ACC112 (cell line): Measurements from ENCODE around the gene COL18A1.

ENCODE experiments used
- H2AFZ ChIP-seq: fragments of 200-600 bp; sonication (generic); one replicate; pipeline ENCODE4 v1.6.0; 2017; ENCODE audit warnings: antibody characterized with exemption, low read length; ENCODE audit not compliant: unreplicated experiment
- H3K27ac ChIP-seq: fragments of 200-600 bp; sonication (generic); 2 replicates; pipeline ENCODE4 v1.5.1; 2014; ENCODE audit warnings: low read depth, mild to moderate bottlenecking, antibody characterized with exemption, low read length, moderate library complexity
- H3K27me3 ChIP-seq: fragments of 200-600 bp; sonication (generic); 2 replicates; pipeline ENCODE4 v1.6.1; 2014; ENCODE audit warnings: mild to moderate bottlenecking, antibody characterized with exemption, low read length, moderate library complexity, mixed read lengths; ENCODE audit not compliant: insufficient read depth
- H3K36me3 ChIP-seq: fragments of 200-600 bp; sonication (generic); 2 replicates; pipeline ENCODE4 v1.6.1; 2016; ENCODE audit warnings: mild to moderate bottlenecking, antibody characterized with exemption, low read length, moderate library complexity, mixed read lengths; ENCODE audit not compliant: insufficient read depth
- H3K4me1 ChIP-seq: fragments of 200-600 bp; sonication (generic); one replicate; pipeline ENCODE4 v1.6.1; 2016; ENCODE audit warnings: low read length, mixed read lengths; ENCODE audit not compliant: insufficient read depth, unreplicated experiment, control insufficient read depth
- H3K4me3 ChIP-seq: fragments of 200-600 bp; sonication (generic); 2 replicates; pipeline ENCODE4 v1.5.1; 2014; ENCODE audit warnings: mild to moderate bottlenecking, low read depth, low read length
- H3K79me2 ChIP-seq: fragments of 200-600 bp; sonication (generic); one replicate; pipeline ENCODE4 v1.6.0; 2016; ENCODE audit warnings: low read length; ENCODE audit not compliant: control insufficient read depth, unreplicated experiment, insufficient read depth

The COL18A1 gene

DNA sequence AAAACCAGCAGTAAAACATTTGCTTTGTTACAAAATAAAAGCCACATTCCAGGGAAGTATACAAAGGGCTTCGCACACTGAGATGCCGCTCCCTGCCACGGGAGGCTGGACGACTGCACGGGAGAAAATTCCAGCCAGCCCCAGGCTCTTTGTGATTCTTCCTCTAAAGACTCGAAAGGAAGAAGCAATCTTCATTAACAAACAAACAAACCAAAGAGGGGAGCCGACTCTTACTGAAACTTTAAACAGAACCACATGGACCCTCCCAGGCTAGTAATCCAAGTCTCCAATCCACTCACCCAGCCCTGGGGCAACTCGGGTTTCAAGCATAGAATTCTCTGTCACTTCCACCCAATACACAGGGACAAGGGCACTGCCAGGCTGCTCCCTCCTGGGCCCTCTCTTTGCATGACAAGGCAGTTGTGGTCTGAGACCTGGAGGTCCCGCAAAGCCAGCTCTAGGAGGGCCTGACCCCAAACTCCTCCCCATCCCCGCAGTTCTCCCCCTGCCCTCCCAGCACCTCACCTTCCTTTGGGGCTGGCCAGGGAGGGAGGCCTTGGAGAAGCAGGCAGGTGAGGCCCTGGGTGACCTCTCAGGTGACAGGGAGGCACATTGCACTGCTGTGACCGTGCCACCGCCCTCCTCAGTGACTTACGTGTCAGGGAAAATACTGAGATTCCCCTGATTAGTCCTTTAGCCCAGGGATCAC is 26.6 kb upstream of the COL18A1 start:
- Histone ChIP-seq H3K27me3 (0 out of 2 replicates have a peak, but pooled peaks cover 3% of the 10 kb centered on the region), H2AFZ (no peak overlapping the region)

DNA sequence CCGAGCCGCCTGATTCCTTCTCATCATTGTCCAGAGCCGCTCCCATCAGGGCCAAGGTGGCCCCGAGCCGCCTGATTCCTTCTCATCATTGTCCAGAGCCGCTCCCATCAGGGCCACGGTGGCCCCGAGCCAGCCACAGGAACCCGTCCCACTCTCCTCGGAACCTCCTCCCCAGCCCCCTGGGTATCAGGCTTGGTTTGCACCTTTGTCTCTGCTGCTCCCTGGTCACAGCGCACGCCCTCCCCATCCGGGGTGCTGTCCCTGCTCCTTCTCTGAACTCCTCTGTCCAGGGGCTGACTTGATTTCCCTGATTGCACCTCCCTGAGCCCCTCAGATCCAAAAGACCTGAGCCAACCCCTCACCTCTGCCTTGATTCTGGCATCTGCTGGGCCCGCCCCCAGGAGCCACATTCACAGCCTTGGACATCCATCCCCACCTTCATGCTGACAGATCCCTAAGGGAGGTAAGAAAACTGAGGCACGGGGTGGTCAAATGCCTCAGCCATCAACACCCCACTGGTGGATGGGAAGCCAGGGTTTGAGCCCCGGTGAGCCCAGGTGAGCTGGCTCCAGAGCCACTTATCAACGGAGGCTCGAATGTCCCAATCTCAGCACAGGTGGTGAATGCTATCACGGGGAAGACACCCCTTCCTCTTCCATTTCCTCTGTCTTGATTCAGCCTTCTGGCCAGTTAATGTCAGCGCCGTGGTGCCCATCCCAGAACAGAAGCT is 25.6 kb upstream of the COL18A1 start:
- H3K4me1 ChIP-seq: no peaks in the 10 kb centered on the region
- 0 out of 2 replicates have a peak, but pooled peaks cover 3% of the 10 kb centered on the region for H3K27me3 ChIP-seq

More for the DNA sequence above, 26.6 kb upstream of the COL18A1 start:
- H3K79me2 ChIP-seq: no peaks in the 10 kb centered on the region
- no peak overlapping the region for H3K4me3 ChIP-seq
- H3K4me1 ChIP-seq: no peaks in the 10 kb centered on the region
- no peaks in the 10 kb centered on the region for H3K36me3 ChIP-seq
- no peak overlapping the region for H3K27ac ChIP-seq

DNA sequence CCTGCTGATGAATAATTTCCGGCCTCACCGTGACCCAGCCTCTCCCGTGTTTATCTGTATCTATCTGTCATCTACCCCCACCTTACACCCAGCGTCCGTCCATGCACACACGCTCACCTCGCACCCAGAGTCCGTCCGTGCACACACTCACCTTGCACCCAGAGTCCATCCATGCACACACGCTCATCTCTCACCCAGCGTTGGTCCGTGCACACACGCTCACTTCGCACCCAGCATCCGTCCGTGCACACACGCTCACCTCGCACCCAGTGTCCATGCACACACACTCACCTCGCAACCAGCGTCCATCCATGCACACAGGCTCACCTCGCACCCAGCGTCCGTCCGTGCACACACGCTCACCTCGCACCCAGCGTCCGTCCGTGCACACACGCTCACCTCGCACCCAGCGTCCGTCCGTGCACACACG is 25.0 kb upstream of the COL18A1 start:
- H3K36me3 ChIP-seq: no peaks in the 10 kb centered on the region
- H3K4me3 ChIP-seq: no peak overlapping the region
- no peak overlapping the region for H3K27ac ChIP-seq
- H2AFZ ChIP-seq: no peak overlapping the region
- no peaks in the 10 kb centered on the region for H3K79me2 ChIP-seq
- 0 out of 2 replicates have a peak, but pooled peaks cover 3% of the 10 kb centered on the region for H3K27me3 ChIP-seq
- no peaks in the 10 kb centered on the region for H3K4me1 ChIP-seq

More for the DNA sequence above, 25.6 kb upstream of the COL18A1 start:
- H2AFZ ChIP-seq: no peak overlapping the region
- H3K36me3 ChIP-seq: no peaks in the 10 kb centered on the region
- no peaks in the 10 kb centered on the region for H3K79me2 ChIP-seq
- no peak overlapping the region for H3K4me3 ChIP-seq
- no peak overlapping the region for H3K27ac ChIP-seq

DNA sequence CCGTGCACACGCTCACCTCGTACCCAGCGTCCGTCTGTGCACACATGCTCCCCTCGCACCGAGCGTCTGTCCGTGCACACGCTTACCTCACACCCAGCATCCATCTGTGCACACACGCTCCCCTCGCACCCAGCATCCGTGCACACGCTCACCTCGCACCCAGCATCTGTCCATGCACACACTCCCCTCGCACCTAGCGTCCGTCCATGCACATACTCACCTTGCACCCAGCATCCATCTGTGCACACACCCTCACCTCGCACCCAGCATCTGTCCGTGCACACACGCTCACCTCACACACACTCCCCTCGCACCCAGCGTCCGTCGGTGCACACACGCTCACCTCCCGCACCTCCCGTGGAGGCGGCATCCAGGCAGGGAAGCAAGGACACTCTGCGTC is 24.4 kb upstream of the COL18A1 start:
- 0 out of 2 replicates have a peak, but pooled peaks cover 3% of the 10 kb centered on the region for H3K27me3 ChIP-seq
- no peaks in the 10 kb centered on the region for H3K4me1 ChIP-seq
- H3K79me2 ChIP-seq: no peaks in the 10 kb centered on the region
- no peaks in the 10 kb centered on the region for H3K36me3 ChIP-seq
- H2AFZ ChIP-seq: no peak overlapping the region
- no peak overlapping the region for H3K4me3 ChIP-seq
- no peak overlapping the region for H3K27ac ChIP-seq

DNA sequence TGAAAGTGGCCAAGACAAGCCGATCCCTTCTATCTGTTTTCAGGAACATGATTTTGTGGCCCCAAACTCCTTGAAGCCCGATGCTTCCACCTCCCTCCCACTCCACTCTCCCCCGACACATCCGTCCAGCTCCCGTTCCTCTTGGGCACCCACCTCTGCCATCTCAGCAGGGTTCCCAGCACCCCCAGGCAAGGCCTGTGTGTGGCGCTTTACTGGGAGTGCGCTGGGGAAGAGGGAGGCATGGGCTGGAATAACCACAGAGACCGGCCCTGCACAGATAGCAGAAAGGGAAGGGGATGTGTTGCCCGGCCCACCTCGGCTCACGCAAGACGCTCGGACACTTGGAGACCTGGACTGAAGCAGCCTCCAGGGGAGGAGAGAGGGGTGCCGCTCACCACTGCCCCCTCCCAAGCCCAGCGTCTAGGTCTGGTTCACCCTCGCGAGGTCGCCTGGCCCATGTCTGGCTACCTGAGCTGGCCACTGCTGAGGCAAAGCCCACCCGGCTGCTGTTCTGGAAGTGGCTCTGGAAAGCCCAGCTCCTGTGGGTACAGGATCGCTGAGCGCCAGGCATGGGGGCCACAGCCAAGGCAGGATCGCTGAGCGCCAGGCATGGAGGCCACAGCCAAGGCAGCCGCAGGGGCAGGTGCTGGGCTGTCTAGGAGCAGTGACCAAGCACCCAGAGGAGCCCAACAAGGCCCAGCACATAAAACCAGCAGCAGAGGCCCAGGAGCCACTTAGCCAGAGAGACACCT is 23.8 kb upstream of the COL18A1 start:
- H3K79me2 ChIP-seq: no peaks in the 10 kb centered on the region
- H3K27me3 ChIP-seq: 0 out of 2 replicates have a peak, but pooled peaks cover 3% of the 10 kb centered on the region
- H3K4me1 ChIP-seq: no peaks in the 10 kb centered on the region
- no peak overlapping the region for H2AFZ ChIP-seq
- no peak overlapping the region for H3K27ac ChIP-seq
- no peak overlapping the region for H3K4me3 ChIP-seq
- no peaks in the 10 kb centered on the region for H3K36me3 ChIP-seq

DNA sequence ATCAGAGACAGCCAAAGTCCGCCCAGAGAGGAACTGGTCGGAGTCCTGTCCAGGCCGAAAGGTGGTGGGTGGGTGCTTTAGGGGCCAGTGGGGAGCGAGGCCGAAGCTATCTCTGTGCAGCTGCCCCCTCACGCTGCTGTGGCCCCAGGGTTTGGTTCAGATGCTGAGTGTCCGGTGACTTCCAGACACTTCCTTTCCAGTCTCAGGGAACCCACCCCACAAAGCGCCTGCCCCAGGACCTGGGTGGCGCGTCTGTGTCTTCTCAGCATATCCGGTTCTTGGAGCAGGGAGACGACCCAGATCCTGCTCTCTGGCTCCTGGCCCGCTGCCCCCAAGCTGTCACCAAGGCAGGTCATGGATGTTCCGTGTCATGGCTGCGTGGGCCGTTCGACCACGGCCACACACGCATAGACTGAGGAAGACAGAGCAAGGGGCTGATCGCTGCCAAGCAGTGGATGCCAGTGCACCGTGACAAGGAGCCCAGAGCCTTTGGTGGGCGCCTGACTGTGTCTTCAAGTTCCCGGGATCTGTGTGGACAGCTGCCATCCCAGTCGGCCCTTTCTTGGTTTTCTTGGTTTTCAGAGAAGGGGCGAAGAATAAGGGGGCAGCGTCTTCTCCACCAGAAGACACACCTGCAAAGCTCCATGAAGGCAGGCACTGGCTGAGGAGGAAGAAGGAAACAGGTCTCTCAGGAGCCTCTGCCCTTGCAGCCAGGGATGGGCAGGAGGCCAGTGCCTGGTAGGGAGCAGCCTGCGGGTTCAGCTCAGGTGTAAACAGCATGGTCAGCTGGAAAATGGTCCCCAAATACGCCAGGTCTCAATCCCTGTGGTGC is 22.9 kb upstream of the COL18A1 start:
- H3K27me3 ChIP-seq: 0 out of 2 replicates have a peak, but pooled peaks cover 3% of the 10 kb centered on the region
- no peak overlapping the region for H3K4me3 ChIP-seq
- H2AFZ ChIP-seq: no peak overlapping the region

DNA sequence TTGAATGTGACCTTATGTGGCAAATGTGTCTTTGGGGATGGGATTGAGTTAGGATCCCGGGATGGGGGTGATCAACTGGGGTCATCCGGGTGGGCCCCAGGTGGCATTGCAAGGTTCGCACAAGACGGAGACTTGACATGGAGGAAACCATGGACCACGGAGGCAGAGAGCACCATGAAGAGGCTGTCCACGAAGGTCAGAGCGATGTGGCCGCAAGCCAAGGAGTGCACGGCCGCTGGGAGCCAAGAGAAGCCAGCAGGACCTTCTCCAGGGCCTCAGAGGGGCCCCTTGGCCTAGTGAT is 22.3 kb upstream of the COL18A1 start:
- H3K4me3 ChIP-seq: no peak overlapping the region
- no peaks in the 10 kb centered on the region for H3K79me2 ChIP-seq
- H3K27me3 ChIP-seq: 0 out of 2 replicates have a peak, but pooled peaks cover 1% of the 10 kb centered on the region
- H3K4me1 ChIP-seq: peaks cover 13% of the 10 kb centered on the region
- H3K27ac ChIP-seq: no peak overlapping the region
- H3K36me3 ChIP-seq: no peaks in the 10 kb centered on the region
- no peak overlapping the region for H2AFZ ChIP-seq

More for the DNA sequence above, 22.9 kb upstream of the COL18A1 start:
- Histone ChIP-seq H3K36me3 (no peaks in the 10 kb centered on the region), H3K79me2 (no peaks in the 10 kb centered on the region), H3K27ac (no peak overlapping the region), H3K4me1 (peaks cover 7% of the 10 kb centered on the region)

DNA sequence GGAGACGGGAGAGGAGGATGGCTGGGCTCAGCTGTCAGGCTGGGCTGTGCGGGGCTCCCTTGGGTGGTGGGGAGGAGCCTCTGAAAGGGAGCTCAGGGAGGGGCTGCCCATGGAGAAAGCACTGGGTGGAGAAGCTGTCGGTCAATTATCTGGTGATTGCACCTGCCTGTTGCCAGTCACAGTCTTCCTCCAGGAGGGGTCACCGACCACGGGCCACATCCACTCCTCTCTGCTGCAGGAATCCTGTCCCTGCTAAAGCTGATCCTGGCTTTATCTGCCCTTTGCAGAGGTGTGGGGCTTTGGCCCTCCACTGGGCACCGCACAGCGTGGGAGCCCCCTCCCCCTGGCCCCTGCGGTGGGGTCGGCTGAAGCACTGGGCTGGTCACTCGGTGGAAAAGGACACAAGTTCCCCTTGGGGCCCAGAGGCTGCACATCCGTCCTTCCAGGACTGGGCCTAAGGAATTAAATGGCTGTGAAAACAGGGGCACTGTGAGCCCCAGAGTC is 21.8 kb upstream of the COL18A1 start:
- no peaks in the 10 kb centered on the region for H3K36me3 ChIP-seq

DNA sequence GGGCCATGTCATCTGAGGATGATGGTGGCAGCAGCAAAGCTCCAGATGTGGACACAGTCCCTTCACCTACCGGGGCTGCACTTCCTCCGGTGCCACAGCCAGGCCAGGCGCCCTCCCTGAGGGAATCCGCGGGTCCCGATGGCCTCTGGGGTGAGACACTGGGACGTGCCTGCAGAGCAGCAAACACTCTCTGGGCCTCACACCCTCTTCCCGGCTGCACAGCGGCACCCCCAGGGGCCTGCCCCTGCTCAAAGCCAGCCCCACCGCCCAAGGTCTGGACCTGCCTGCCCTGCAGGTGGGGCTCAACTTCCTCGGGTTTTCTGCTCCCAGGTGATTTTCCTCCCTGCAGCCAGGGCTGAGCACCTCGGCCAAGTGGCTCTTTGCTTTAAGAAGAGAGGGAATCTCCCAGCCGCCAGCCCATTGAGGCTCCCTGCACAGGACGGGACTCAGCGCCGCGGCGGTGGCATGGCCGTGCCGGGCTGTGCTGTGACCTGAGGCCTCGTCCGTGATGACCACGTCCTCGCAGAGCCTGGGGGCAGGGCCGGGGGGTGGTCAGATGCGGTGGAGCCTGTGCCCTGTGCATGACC is 21.3 kb upstream of the COL18A1 start:
- H3K79me2 ChIP-seq: no peaks in the 10 kb centered on the region
- H3K4me1 ChIP-seq: peaks cover 15% of the 10 kb centered on the region
- no peaks in the 10 kb centered on the region for H3K27me3 ChIP-seq
- H2AFZ ChIP-seq: no peak overlapping the region
- no peak overlapping the region for H3K27ac ChIP-seq
- H3K4me3 ChIP-seq: no peak overlapping the region
- H3K36me3 ChIP-seq: no peaks in the 10 kb centered on the region

More for the DNA sequence above, 21.8 kb upstream of the COL18A1 start:
- H3K4me3 ChIP-seq: no peak overlapping the region
- H3K27ac ChIP-seq: no peak overlapping the region
- no peaks in the 10 kb centered on the region for H3K79me2 ChIP-seq
- no peaks in the 10 kb centered on the region for H3K27me3 ChIP-seq
- H3K4me1 ChIP-seq: peaks cover 15% of the 10 kb centered on the region
- H2AFZ ChIP-seq: no peak overlapping the region
